ENCODE results near the gene WDR54. TPM values are rescaled to one million over a fixed set of nuclear protein-coding genes. Genes with fewer than 3 reads are reported as not detected.

The WDR54 gene
- total and polyA plus RNA-seq, 7 donors = 3.0 to 13.6 (median 8.0) TPM

DNA sequence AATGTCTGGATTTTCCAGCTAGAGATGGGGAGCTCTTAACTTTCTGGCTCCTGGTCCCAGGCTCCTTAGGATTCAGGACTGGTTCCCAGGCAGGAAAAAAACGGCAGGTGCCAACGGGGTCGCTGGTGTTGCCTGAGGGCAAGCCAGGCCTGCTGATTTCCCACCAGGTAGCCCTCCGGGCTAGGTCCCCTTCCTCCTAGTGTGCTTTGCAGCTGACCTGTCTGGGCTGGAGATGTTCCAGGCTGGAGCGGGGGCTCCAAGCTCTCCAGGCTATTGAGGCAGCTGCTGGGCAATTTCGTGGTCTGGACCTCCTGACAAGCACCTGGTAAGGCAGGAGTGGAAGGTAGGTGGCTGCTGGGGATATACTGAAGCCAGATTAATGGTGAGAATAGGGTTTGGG is 53.0 kb downstream of the WDR54 start:
- no peak for TF ChIP-seq POLR2AphosphoS5 (IDR thresholded peaks at IDR 0.05)
- TF ChIP-seq EP300 (IDR thresholded peaks at IDR 0.05) = no peak
- TF ChIP-seq, protein P1, sequence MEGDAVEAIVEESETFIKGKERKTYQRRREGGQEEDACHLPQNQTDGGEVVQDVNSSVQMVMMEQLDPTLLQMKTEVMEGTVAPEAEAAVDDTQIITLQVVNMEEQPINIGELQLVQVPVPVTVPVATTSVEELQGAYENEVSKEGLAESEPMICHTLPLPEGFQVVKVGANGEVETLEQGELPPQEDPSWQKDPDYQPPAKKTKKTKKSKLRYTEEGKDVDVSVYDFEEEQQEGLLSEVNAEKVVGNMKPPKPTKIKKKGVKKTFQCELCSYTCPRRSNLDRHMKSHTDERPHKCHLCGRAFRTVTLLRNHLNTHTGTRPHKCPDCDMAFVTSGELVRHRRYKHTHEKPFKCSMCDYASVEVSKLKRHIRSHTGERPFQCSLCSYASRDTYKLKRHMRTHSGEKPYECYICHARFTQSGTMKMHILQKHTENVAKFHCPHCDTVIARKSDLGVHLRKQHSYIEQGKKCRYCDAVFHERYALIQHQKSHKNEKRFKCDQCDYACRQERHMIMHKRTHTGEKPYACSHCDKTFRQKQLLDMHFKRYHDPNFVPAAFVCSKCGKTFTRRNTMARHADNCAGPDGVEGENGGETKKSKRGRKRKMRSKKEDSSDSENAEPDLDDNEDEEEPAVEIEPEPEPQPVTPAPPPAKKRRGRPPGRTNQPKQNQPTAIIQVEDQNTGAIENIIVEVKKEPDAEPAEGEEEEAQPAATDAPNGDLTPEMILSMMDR (IDR thresholded peaks at IDR 0.05) = no peak
- TF ChIP-seq POLR2A (IDR thresholded peaks at IDR 0.05) = no peak
- Histone ChIP-seq H3K36me3 (peaks cover 0 to 50% (median 19%) of the 10 kb centered on the region in 4 donors), H3K27me3 (no peaks in the 10 kb centered on the region), H3K27ac (no peak overlapping the region), H3K4me3 (no peak overlapping the region), H3K4me1 (peaks cover 0 to 23% (median 21%) of the 10 kb centered on the region in 4 donors), H3K9me3 (no peaks in the 10 kb centered on the region)
- intact Hi-C loops (cut with DNase I) = loop anchor here (10.0 kb wide), 2 partner anchors 550 to 650 kb away; partner anchors contain the start of genes DGUOK and STAMBP
- 93 to 95% methylated on average over 6 of the region's 6 CpGs for WGBS, 2 donors
- no peak for DNase-seq

DNA sequence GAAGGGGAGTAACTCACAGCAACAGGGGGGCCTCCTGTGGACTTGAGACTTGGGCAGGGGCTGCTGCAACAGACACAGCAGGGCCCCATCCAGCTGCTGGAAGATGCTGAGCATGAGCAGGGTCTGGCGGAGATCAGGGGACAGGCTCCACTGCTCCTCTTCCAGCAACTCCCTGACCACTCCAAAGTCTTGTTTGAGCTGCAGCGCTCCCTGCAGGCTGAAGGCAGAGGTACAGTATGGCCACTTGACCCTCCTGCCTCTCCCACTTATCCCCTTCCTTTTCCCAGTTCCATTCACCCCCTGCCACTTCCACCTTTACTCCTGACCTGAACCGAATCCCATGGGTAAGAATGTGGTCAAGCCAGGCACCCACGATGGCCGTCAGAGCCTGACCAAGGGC is 53.4 kb downstream of the WDR54 start:
- peaks cover 0 to 54% (median 19%) of the 10 kb centered on the region in 4 donors for H3K36me3 ChIP-seq
- H3K27me3 ChIP-seq = no peaks in the 10 kb centered on the region
- no peak for DNase-seq
- TF ChIP-seq POLR2AphosphoS5 (IDR thresholded peaks at IDR 0.05) (no peak), POLR2A (IDR thresholded peaks at IDR 0.05) (no peak), EP300 (IDR thresholded peaks at IDR 0.05) (no peak)
- TF ChIP-seq, protein P1 (IDR thresholded peaks at IDR 0.05) = no peak
- H3K4me3 ChIP-seq = no peak overlapping the region
- H3K4me1 ChIP-seq = peaks cover 0 to 23% (median 21%) of the 10 kb centered on the region in 4 donors
- no peak overlapping the region for H3K27ac ChIP-seq
- no peaks in the 10 kb centered on the region for H3K9me3 ChIP-seq
- 90 to 96% methylated on average over 5 of the region's 5 CpGs for WGBS, 2 donors
- intact Hi-C loops (cut with DNase I) = loop anchor here (10.0 kb wide), 2 partner anchors 550 to 650 kb away; partner anchors contain the start of genes DGUOK and STAMBP

Other genes with a start within 250 kb of the WDR54 start
- gene MOB1A, start 242.9 kb upstream of the WDR54 start, total RNA-seq = 100 to 1,000 TPM in 2 of 4 donors, 10 to 100 TPM in 2; 80.0 to 108 (median 95.6) TPM
- gene MOB1A, start 242.9 kb upstream of the WDR54 start, polyA plus RNA-seq = 10 to 100 TPM; 51.1 to 85.1 (median 64.2) TPM
- gene MTHFD2, start 223.1 kb upstream of the WDR54 start, total RNA-seq = 10 to 100 TPM; 12.7 to 26.2 (median 19.7) TPM
- gene MTHFD2, start 223.1 kb upstream of the WDR54 start, polyA plus RNA-seq = 10 to 100 TPM; 31.2 to 59.4 (median 34.2) TPM
- 10 to 100 TPM in 1 of 4 donors, 1 to 10 TPM in 3; 1.5 to 12.2 (median 3.6) TPM for gene SLC4A5, start 78.3 kb upstream of the WDR54 start, total RNA-seq
- gene SLC4A5, start 78.3 kb upstream of the WDR54 start, polyA plus RNA-seq = 1 to 10 TPM in 1 of 3 donors, under 1 TPM in 2; under 0.01 to 1.8 (median 0.23) TPM
- 100 to 1,000 TPM in 3 of 4 donors, 10 to 100 TPM in 1; 99.2 to 137 (median 107) TPM for gene DCTN1, start 41.4 kb upstream of the WDR54 start, total RNA-seq
- 10 to 100 TPM; 67.3 to 93.2 (median 69.4) TPM for gene DCTN1, start 41.4 kb upstream of the WDR54 start, polyA plus RNA-seq
- gene C2orf81, start 111 bp upstream of the WDR54 start, total RNA-seq = 1 to 10 TPM in 3 of 4 donors, not detected in 1; 1.4 to 2.2 (median 2.0) TPM
- gene C2orf81, start 111 bp upstream of the WDR54 start, polyA plus RNA-seq = 1 to 10 TPM in 2 of 3 donors, under 1 TPM in 1; 0.46 to 2.0 (median 1.8) TPM
- gene RTKN, start 20.2 kb downstream of the WDR54 start, total RNA-seq = 10 to 100 TPM; 13.5 to 20.0 (median 17.0) TPM
- gene RTKN, start 20.2 kb downstream of the WDR54 start, polyA plus RNA-seq = 10 to 100 TPM; 15.0 to 44.6 (median 16.2) TPM
- 10 to 100 TPM in 2 of 4 donors, 1 to 10 TPM in 2; 7.5 to 41.8 (median 15.0) TPM for gene INO80B, start 33.4 kb downstream of the WDR54 start, total RNA-seq
- gene INO80B, start 33.4 kb downstream of the WDR54 start, polyA plus RNA-seq = 10 to 100 TPM; 12.9 to 36.9 (median 19.2) TPM
- gene WBP1, start 36.7 kb downstream of the WDR54 start, total RNA-seq = 10 to 100 TPM; 63.1 to 89.2 (median 74.1) TPM
- 10 to 100 TPM; 59.2 to 61.3 (median 59.3) TPM for gene WBP1, start 36.7 kb downstream of the WDR54 start, polyA plus RNA-seq
- gene MOGS, start 43.7 kb downstream of the WDR54 start, total RNA-seq = 10 to 100 TPM; 21.4 to 34.3 (median 26.3) TPM
- 10 to 100 TPM in 2 of 3 donors, 1 to 10 TPM in 1; 7.8 to 44.7 (median 10.2) TPM for gene MOGS, start 43.7 kb downstream of the WDR54 start, polyA plus RNA-seq
- 10 to 100 TPM; 10.2 to 77.1 (median 36.7) TPM for gene MRPL53, start 51.0 kb downstream of the WDR54 start, total RNA-seq
- 10 to 100 TPM; 57.7 to 75.6 (median 64.7) TPM for gene MRPL53, start 51.0 kb downstream of the WDR54 start, polyA plus RNA-seq
- gene CCDC142, start 61.3 kb downstream of the WDR54 start, total RNA-seq = 10 to 100 TPM; 15.8 to 20.9 (median 16.8) TPM
- gene CCDC142, start 61.3 kb downstream of the WDR54 start, polyA plus RNA-seq = 10 to 100 TPM in 1 of 3 donors, 1 to 10 TPM in 2; 1.8 to 16.8 (median 2.1) TPM
- 10 to 100 TPM; 18.9 to 29.6 (median 24.1) TPM for gene TTC31, start 61.4 kb downstream of the WDR54 start, total RNA-seq
- gene TTC31, start 61.4 kb downstream of the WDR54 start, polyA plus RNA-seq = 10 to 100 TPM; 12.7 to 22.4 (median 13.8) TPM
- under 1 TPM in 1 of 4 donors, not detected in 3; 0.99 TPM for gene LBX2, start 77.9 kb downstream of the WDR54 start, total RNA-seq
- 1 to 10 TPM; 1.3 to 2.4 (median 1.8) TPM for gene LBX2, start 77.9 kb downstream of the WDR54 start, polyA plus RNA-seq
- 10 to 100 TPM in 3 of 4 donors, 1 to 10 TPM in 1; 8.9 to 22.8 (median 16.0) TPM for gene PCGF1, start 86.0 kb downstream of the WDR54 start, total RNA-seq
- 10 to 100 TPM; 12.6 to 22.8 (median 15.7) TPM for gene PCGF1, start 86.0 kb downstream of the WDR54 start, polyA plus RNA-seq
- 1 to 10 TPM; 1.2 to 2.5 (median 1.8) TPM for gene TLX2, start 92.7 kb downstream of the WDR54 start, total RNA-seq
- 1 to 10 TPM in 1 of 3 donors, not detected in 2; 1.0 TPM for gene TLX2, start 92.7 kb downstream of the WDR54 start, polyA plus RNA-seq
- not detected for gene DQX1, start 104.5 kb downstream of the WDR54 start, total RNA-seq
- gene DQX1, start 104.5 kb downstream of the WDR54 start, polyA plus RNA-seq = 10 to 100 TPM in 2 of 3 donors, 1 to 10 TPM in 1; 7.2 to 15.6 (median 13.2) TPM
- gene AUP1, start 108.0 kb downstream of the WDR54 start, total RNA-seq = 100 to 1,000 TPM in 1 of 4 donors, 10 to 100 TPM in 3; 76.5 to 133 (median 83.1) TPM
- 100 to 1,000 TPM in 1 of 3 donors, 10 to 100 TPM in 2; 46.5 to 178 (median 47.4) TPM for gene AUP1, start 108.0 kb downstream of the WDR54 start, polyA plus RNA-seq
- 10 to 100 TPM; 28.2 to 39.3 (median 31.8) TPM for gene HTRA2, start 108.2 kb downstream of the WDR54 start, total RNA-seq
- 10 to 100 TPM; 19.7 to 39.8 (median 22.8) TPM for gene HTRA2, start 108.2 kb downstream of the WDR54 start, polyA plus RNA-seq
- gene LOXL3, start 132.2 kb downstream of the WDR54 start, total RNA-seq = 1 to 10 TPM; 5.4 to 7.9 (median 7.8) TPM
- gene LOXL3, start 132.2 kb downstream of the WDR54 start, polyA plus RNA-seq = 1 to 10 TPM in 2 of 3 donors, under 1 TPM in 1; 0.60 to 3.5 (median 1.8) TPM
- gene DOK1, start 133.0 kb downstream of the WDR54 start, total RNA-seq = 10 to 100 TPM; 16.1 to 21.4 (median 18.1) TPM
- 10 to 100 TPM; 17.1 to 24.9 (median 22.8) TPM for gene DOK1, start 133.0 kb downstream of the WDR54 start, polyA plus RNA-seq
- under 1 TPM in 2 of 4 donors, not detected in 2; 0.16 to 0.36 TPM for gene M1AP, start 226.6 kb downstream of the WDR54 start, total RNA-seq
- gene M1AP, start 226.6 kb downstream of the WDR54 start, polyA plus RNA-seq = under 1 TPM in 2 of 3 donors, not detected in 1; 0.31 to 0.60 TPM
- 1 to 10 TPM; 2.2 to 5.5 (median 3.6) TPM for gene SEMA4F, start 232.5 kb downstream of the WDR54 start, total RNA-seq
- gene SEMA4F, start 232.5 kb downstream of the WDR54 start, polyA plus RNA-seq = 1 to 10 TPM in 2 of 3 donors, under 1 TPM in 1; 0.69 to 3.5 (median 1.2) TPM

Data from sigmoid colon (tissue), 7 donors.